ENCODE results near the gene PIGK. TPM values are rescaled to one million over a fixed set of nuclear protein-coding genes. Genes with fewer than 3 reads are reported as not detected.

Gene PIGK
- polyA plus RNA-seq, 1 donor (not counting 4 experiments of a cell fraction or from before 2014, with no cell fraction given) = 29.4 TPM

- Histone ChIP-seq H3K4me1 (ENCODE audit: control insufficient read depth, extremely low read depth, insufficient read depth, low read length) (no peaks in the 10 kb centered on the region), H3K27me3 (ENCODE audit: control insufficient read depth, extremely low read depth, insufficient read depth, low read length) (no peaks in the 10 kb centered on the region), H3K4me3 (ENCODE audit: control insufficient read depth in 2 of 3, extremely low read depth in 1 of 3, insufficient read depth in 2 of 3, low read depth in 1 of 3, low read length in 3 of 3) (no peak overlapping the region), H3K9ac (ENCODE audit: control insufficient read depth, extremely low read depth, insufficient read depth, low read length) (no peak overlapping the region), H3K4me2 (ENCODE audit: control insufficient read depth, extremely low read depth, insufficient read depth, low read depth, low read length) (no peak overlapping the region), H3K9me3 (ENCODE audit: control insufficient read depth, low read depth, low read length) (no peaks in the 10 kb centered on the region), H3K79me2 (ENCODE audit: control insufficient read depth, insufficient read depth, low read length) (no peaks in the 10 kb centered on the region), H3K27ac (ENCODE audit: control insufficient read depth, insufficient read depth, low read length) (no peak overlapping the region), H3K9me1 (ENCODE audit: control insufficient read depth, extremely low read depth, insufficient read depth, low read length) (no peaks in the 10 kb centered on the region), H2AFZ (ENCODE audit: control insufficient read depth, low read length) (no peak overlapping the region), H4K20me1 (ENCODE audit: control insufficient read depth, extremely low read depth, insufficient read depth, low read length) (no peaks in the 10 kb centered on the region), H3K36me3 (ENCODE audit: control insufficient read depth in 2 of 2, extremely low read depth in 1 of 2, insufficient read depth in 2 of 2, low read length in 2 of 2) (no peaks in the 10 kb centered on the region)
- TF ChIP-seq EZH2 (IDR thresholded peaks at IDR 0.05; ENCODE audit: low read length) = no peak
- TF ChIP-seq CTCF (optimal IDR thresholded peaks at IDR 0.05 in 1 of 3, IDR thresholded peaks at IDR 0.05 in 1 of 3, conservative IDR thresholded peaks at IDR 0.05 in 1 of 3; ENCODE audit: extremely low read depth in 1 of 3, insufficient read depth in 2 of 3, low read length in 3 of 3) = peak; percentile 58 to 69 (median 66)
- dilution Hi-C loops (cut with MboI; ENCODE audit: extremely low pct_ligation_motif_present, low sequenced_read_pairs) = no loop called here
- FAIRE-seq (peak; percentile 64), DNase-seq (ENCODE audit: low read depth, low spot score) (no peak)
Observed at GRCh38 chr1:77126307-77126706, 92.9 kb downstream of the PIGK start.

GRCh38 chr1:77121503-77121902 is 97.7 kb downstream of the PIGK start:
- Histone ChIP-seq H3K27ac (ENCODE audit: control insufficient read depth, insufficient read depth, low read length) (no peak overlapping the region), H3K4me2 (ENCODE audit: control insufficient read depth, extremely low read depth, insufficient read depth, low read depth, low read length) (no peak overlapping the region), H3K9ac (ENCODE audit: control insufficient read depth, extremely low read depth, insufficient read depth, low read length) (no peak overlapping the region), H3K9me3 (ENCODE audit: control insufficient read depth, low read depth, low read length) (no peaks in the 10 kb centered on the region), H3K4me1 (ENCODE audit: control insufficient read depth, extremely low read depth, insufficient read depth, low read length) (no peaks in the 10 kb centered on the region), H3K36me3 (ENCODE audit: control insufficient read depth in 2 of 2, extremely low read depth in 1 of 2, insufficient read depth in 2 of 2, low read length in 2 of 2) (no peaks in the 10 kb centered on the region), H3K27me3 (ENCODE audit: control insufficient read depth, extremely low read depth, insufficient read depth, low read length) (no peaks in the 10 kb centered on the region), H3K4me3 (ENCODE audit: control insufficient read depth in 2 of 3, extremely low read depth in 1 of 3, insufficient read depth in 2 of 3, low read depth in 1 of 3, low read length in 3 of 3) (no peak overlapping the region), H3K9me1 (ENCODE audit: control insufficient read depth, extremely low read depth, insufficient read depth, low read length) (no peaks in the 10 kb centered on the region), H4K20me1 (ENCODE audit: control insufficient read depth, extremely low read depth, insufficient read depth, low read length) (no peaks in the 10 kb centered on the region), H2AFZ (ENCODE audit: control insufficient read depth, low read length) (no peak overlapping the region), H3K79me2 (ENCODE audit: control insufficient read depth, insufficient read depth, low read length) (no peaks in the 10 kb centered on the region)
- dilution Hi-C loops (cut with MboI; ENCODE audit: extremely low pct_ligation_motif_present, low sequenced_read_pairs) = no loop called here
- DNase-seq (ENCODE audit: low read depth, low spot score) (no peak), FAIRE-seq (no peak)
- TF ChIP-seq EZH2 (IDR thresholded peaks at IDR 0.05; ENCODE audit: low read length) (no peak), CTCF (optimal IDR thresholded peaks at IDR 0.05 in 1 of 3, IDR thresholded peaks at IDR 0.05 in 1 of 3, conservative IDR thresholded peaks at IDR 0.05 in 1 of 3; ENCODE audit: extremely low read depth in 1 of 3, insufficient read depth in 2 of 3, low read length in 3 of 3) (no peak)

Data from keratinocyte (primary cell).